Activated CD8-positive, alpha-beta memory T cell treated with anti-CD3 and anti-CD28 coated beads, Interleukin-2, amount 50 U/mL, for 4 hours (primary cell): ENCODE results near the gene AKAP5.

ENCODE experiments used
- DNase-seq: peaks from one replicate; pipeline ENCODE4 v3.0.0-alpha.2; 2020

AKAP5 gene

GRCh38 chr14:64463195-64463594, 2.1 kb upstream of the AKAP5 start:
- no peak for DNase-seq

DNA sequence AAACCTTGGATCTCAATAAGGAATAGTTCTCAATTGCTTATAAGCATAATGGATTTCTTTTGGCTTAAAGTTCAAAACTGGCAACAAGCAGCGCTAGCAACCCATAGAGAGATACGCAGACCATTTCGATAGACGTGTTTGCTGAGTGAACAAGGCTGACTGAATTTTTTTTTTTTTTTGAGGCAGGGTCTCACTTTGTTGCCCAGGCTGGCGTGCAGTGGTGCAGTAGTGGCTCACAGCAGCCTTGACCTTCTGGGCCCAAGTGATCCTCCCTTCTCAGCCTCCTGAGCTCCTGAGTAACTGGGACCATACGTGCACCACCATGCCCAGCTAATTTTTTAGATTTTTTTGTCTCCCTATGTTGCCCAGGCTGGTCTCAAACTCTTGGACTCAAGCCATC, 1.4 kb upstream of the AKAP5 start:
- no peak for DNase-seq

DNA sequence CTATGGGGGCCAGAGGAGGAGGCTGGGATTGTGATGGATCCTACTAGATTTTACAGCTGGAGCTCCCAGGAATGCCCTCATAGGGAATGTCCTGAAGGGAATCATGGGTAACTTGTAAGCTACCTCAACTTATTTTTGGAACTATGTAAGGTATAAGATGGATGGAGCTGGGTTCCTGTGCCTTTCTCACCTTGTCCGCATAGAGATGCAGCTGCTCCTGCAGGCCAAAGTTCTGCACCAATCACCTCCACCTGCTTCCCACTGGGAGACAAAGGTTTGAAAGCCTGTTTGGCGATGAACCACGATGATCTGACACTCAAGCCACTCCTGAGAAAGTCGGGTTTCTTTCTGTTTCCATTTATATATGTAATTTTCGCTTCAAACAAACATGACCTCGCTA, 648 bp upstream of the AKAP5 start:
- no peak for DNase-seq

GRCh38 chr14:64465831-64466554, 694 bp downstream of the AKAP5 start:
- no peak for DNase-seq

DNA sequence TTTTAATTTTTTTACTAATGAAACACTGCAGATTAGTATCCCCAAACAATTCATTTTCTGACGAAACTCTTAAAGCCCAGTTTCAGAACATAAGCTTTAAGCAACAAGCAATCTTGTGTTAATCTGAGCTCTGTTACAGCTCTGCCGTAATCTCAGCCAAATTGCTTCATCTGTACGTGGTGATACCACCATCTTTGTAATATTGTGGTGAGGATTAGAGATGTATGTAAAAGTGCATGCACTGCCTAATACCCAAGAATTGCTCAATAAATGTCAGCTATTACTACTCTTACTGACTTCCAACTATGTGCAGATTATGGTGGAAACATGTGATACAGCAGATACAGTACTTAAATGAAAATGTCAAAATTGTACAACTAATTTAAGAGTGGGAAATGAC, 1.8 kb downstream of the AKAP5 start:
- DNase-seq: no peak

GRCh38 chr14:64467566-64467965, 2.3 kb downstream of the AKAP5 start:
- DNase-seq: no peak

GRCh38 chr14:64468451-64468850, 3.2 kb downstream of the AKAP5 start:
- no peak for DNase-seq

- DNase-seq: no peak
Measured at GRCh38 chr14:64474041-64474440, 8.7 kb downstream of the AKAP5 start.

- no peak for DNase-seq
Measured at GRCh38 chr14:64474698-64475097, 9.4 kb downstream of the AKAP5 start.

- no peak for DNase-seq
Measured at GRCh38 chr14:64475585-64476273, 10.4 kb downstream of the AKAP5 start.

DNA sequence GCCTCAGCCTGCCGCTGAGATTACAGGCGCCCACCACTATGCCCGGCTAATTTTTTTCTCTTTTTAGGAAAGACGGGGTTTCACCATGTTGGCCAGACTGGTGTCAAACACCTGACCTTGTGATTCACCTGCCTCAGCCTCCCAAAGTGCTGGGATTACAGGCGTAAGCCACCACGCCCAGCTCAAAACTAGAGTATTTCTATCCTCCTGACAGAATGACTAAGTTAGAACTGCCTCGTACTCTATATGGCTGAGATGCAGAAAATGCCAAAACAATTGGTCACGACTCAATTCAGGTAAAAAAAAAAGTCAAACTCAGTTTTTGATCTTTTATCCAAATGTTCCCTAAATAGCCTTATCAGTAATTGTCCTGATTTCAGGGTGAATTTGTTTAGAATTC, 11.1 kb downstream of the AKAP5 start:
- no peak for DNase-seq

GRCh38 chr14:64478634-64479250, 13.4 kb downstream of the AKAP5 start:
- DNase-seq: no peak

GRCh38 chr14:64488590-64489099, 23.3 kb downstream of the AKAP5 start:
- DNase-seq: no peak

GRCh38 chr14:64491637-64492036, 26.3 kb downstream of the AKAP5 start:
- no peak for DNase-seq

- no peak for DNase-seq
Measured at GRCh38 chr14:64493455-64493854, 28.2 kb downstream of the AKAP5 start.

GRCh38 chr14:64495252-64495651, 30.0 kb downstream of the AKAP5 start:
- DNase-seq: no peak

- DNase-seq: no peak
Measured at GRCh38 chr14:64496764-64497163, 31.5 kb downstream of the AKAP5 start.

DNA sequence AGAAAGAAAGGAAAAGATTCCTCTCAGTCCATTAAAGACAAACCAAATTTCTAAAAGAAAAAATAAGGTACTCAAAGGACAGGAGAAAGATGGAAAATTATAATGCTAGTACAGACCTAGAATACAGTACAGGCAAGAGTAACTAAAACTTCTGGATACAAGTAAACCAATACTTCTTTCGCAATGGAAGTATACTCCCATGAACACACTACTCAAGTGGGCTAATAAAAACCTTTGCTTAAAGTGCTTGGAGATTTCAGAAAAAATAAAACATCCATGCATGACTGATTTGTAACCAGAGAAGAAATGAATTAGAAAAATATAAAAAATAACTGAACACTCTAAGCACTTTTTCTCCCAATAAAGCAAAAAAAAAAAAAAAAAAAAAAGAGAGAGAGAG, 34.8 kb downstream of the AKAP5 start:
- DNase-seq: no peak

DNA sequence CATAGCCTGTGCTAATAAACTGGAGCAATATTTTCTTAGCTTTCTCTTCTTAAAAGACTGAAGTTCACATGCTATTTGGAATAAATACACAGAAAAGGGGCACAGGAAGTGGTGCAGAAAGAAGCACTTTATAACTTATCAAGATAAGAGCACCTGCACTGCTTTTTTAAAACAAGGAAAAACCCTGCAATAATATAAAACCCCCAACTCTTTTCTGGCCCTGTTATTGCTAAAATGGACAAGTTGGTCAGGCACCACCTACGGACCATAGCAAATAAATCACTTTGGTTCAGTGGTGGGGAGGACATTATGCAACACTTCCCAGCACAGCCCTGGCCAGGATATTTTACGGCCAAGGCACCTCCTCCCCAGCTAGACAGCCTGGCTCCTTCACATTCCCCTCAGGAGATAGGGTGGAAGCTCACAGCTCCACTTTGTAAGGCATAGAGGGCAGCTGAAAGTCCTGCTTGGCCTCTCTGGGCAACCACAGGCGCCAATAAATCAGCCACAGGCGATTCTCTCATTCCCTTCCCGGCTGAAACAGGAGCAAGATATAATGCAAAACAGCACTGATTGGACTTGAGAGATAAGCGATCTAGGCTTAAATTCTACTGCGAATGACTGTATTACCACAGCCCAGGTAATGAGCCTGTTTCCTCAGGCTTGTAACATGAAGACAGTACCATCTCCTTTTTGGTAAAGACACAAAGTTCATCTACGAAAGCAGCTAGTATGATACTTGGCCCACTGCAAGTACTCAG, 36.3 kb downstream of the AKAP5 start:
- DNase-seq: no peak

GRCh38 chr14:64502456-64502855, 37.2 kb downstream of the AKAP5 start:
- DNase-seq: no peak

DNA sequence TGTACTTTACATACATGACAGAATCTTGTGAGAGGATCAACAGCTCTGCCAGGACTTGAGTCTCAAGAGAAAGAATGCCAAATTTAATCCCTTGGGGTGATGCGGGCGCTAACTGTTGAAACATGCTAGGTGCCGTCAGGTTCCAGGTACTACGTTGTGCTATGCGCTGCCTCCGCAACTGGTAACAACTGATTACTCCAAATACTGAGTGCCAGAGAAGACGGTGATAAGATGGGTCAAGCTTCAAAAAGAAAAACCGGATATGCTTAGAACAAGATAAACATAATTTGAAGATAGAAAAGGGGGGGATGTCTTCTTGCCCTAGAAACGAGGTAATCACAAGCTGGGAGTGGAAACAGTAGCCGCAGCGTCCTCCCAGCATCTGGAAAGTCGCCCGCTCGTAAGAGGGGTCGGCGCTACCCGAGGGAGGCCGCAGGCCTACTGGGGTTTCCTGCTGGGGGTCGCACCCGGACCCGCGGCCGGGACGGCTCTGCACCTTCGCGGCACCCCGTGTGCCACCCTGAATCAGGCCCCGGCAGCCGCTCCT, 37.7 kb downstream of the AKAP5 start:
- DNase-seq: peak; percentile 25

DNA sequence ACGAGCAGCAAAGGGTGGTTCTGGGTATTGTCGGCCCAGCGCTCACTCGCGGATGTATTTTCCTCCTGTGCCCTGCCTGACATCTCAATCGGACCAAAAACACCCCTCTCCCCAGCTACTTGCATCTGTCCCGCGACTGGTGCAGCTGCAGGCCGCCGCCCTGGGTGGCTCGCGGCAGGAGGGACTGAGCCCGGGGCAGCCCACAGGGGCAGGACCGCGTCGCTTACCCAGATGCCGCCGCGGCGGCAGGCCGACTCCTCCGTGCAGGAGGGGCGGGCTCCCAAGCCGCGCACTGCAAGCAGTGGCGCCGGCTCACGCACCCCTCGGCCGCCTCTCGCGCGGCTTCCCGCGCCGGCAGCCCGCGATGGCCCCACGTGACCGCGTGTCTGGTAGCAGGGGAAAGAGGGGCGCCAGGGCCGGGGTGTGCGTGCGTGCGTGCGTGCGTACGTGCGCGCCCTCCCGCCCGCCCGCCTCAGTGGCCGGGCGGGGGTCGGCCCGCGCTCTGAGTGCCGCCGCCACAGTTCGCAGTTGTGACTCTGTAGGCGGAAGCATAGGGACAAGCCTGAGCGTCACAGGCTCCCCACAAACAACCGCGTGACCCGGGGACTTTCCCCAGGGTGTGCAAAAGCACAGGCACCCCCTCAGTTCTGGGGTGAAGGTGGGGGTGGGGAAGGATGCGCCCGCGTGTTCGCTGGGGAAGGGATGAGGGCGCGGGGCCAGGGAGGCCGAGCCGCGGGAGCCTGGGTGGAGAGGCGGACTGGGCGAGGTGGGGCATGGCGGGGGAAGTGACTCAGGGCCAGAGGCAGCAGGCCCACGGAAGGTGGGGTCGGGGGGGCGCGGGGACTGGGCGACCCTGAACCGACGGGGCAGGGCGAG, 38.4 kb downstream of the AKAP5 start, which contains the start of gene ZBTB25:
TSS of gene ZBTB25 (minus strand) at position 405 of the 876 bp plus-strand sequence. CDS start 13,305 bp downstream, outside the sequence.
- peak; percentile 95 for DNase-seq
